HEK293 (cell line): ENCODE data around the gene HDAC7.

Experiments
- CTCF ChIA-PET: fragments of 350-600 bp; formaldehyde crosslinking; extraction: SDS; loops from one replicate; lab custom pipeline; 2021; ENCODE audit warnings: antibody characterized with exemption; lab: Yijun Ruan, JAX
- POLR2A ChIA-PET: fragments of 300-600 bp; formaldehyde crosslinking; extraction: SDS; loops from one replicate; lab custom pipeline; 2020; ENCODE audit warnings: antibody characterized with exemption, inconsistent platforms; lab: Yijun Ruan, JAX
- H3K27ac ChIP-seq: fragments of 200-500 bp; sonication (Bioruptor generic); 2 replicates; pipeline ENCODE4 v1.5.1; 2014; ENCODE audit warnings: low read depth, low read length, control low read depth, inconsistent platforms; ENCODE audit errors: extremely low read depth
- H3K36me3 ChIP-seq, 2 experiments: fragments of 200-500 bp in 1 of 2; sonication (Bioruptor generic) in 1 of 2; 1 replicate in 1 of 2; 2 replicates in 1 of 2; pipeline ENCODE4 v1.5.1; 2014 to 2017; ENCODE audit warnings: inconsistent platforms in 2 of 2, low read length in 2 of 2; ENCODE audit not compliant: control insufficient read depth in 2 of 2, insufficient read depth in 1 of 2
- H3K4me1 ChIP-seq: fragments of 200-500 bp; sonication (Bioruptor generic); 2 replicates; pipeline ENCODE4 v1.5.1; 2014; ENCODE audit warnings: mild to moderate bottlenecking, low read length, inconsistent platforms; ENCODE audit not compliant: control insufficient read depth, insufficient read depth
- H3K4me3 ChIP-seq: 2 replicates; pipeline ENCODE4 v1.5.1; 2011; ENCODE audit warnings: low read depth, mild to moderate bottlenecking, control low read depth, low read length, moderate library complexity
- H3K9me3 ChIP-seq: fragments of 200-500 bp; sonication (Bioruptor generic); 2 replicates; pipeline ENCODE4 v1.5.1; 2014; ENCODE audit warnings: low read depth, low read length, inconsistent platforms; ENCODE audit not compliant: control insufficient read depth, insufficient read depth
- BCL11A ChIP-seq: fragments of 450-650 bp; formaldehyde crosslinking; IDR thresholded peaks from 2 replicates; pipeline ENCODE4 v1.5.1; 2016; ENCODE audit warnings: low read depth, missing biosample characterization, missing genetic modification characterization
- ELK4 ChIP-seq: IDR thresholded peaks from 2 replicates; pipeline ENCODE4 v1.6.1; 2011; ENCODE audit warnings: mild to moderate bottlenecking, low read depth, low read length, borderline replicate concordance
- INSM2 ChIP-seq: fragments of 450-650 bp; formaldehyde crosslinking; IDR thresholded peaks from 2 replicates; pipeline ENCODE4 v1.5.1; 2016; ENCODE audit warnings: missing biosample characterization, missing genetic modification characterization
- KLF17 ChIP-seq: fragments of 450-650 bp; formaldehyde crosslinking; IDR thresholded peaks from 2 replicates; pipeline ENCODE4 v1.5.1; 2016; ENCODE audit warnings: missing biosample characterization, missing genetic modification characterization
- SALL2 ChIP-seq: fragments of 450-650 bp; formaldehyde crosslinking; IDR thresholded peaks from 2 replicates; pipeline ENCODE4 v1.5.0; 2017; ENCODE audit warnings: missing biosample characterization, mild to moderate bottlenecking, missing genetic modification characterization, borderline replicate concordance
- SP7 ChIP-seq: fragments of 450-650 bp; formaldehyde crosslinking; IDR thresholded peaks from 2 replicates; pipeline ENCODE4 v1.5.1; 2016; ENCODE audit warnings: missing biosample characterization, missing genetic modification characterization
- TSHZ1 ChIP-seq: fragments of 450-650 bp; formaldehyde crosslinking; IDR thresholded peaks from 2 replicates; pipeline ENCODE4 v1.5.1; 2016; ENCODE audit warnings: missing biosample characterization, missing genetic modification characterization, borderline replicate concordance
- WT1 ChIP-seq: fragments of 450-650 bp; formaldehyde crosslinking; IDR thresholded peaks from 2 replicates; pipeline ENCODE4 v1.5.1; 2016; ENCODE audit warnings: missing biosample characterization, missing genetic modification characterization
- YY2 ChIP-seq: fragments of 450-650 bp; formaldehyde crosslinking; IDR thresholded peaks from 2 replicates; pipeline ENCODE4 v1.5.1; 2016; ENCODE audit warnings: missing biosample characterization, missing genetic modification characterization
- ZFHX2 ChIP-seq: fragments of 450-650 bp; formaldehyde crosslinking; conservative IDR thresholded peaks from 2 replicates; pipeline ENCODE4 v1.5.1; 2016; ENCODE audit warnings: missing biosample characterization, missing genetic modification characterization
- ZNF121 ChIP-seq: fragments of 450-650 bp; formaldehyde crosslinking; IDR thresholded peaks from 2 replicates; pipeline ENCODE4 v1.5.1; 2016; ENCODE audit warnings: missing biosample characterization, missing genetic modification characterization
- ZNF146 ChIP-seq: fragments of 450-650 bp; formaldehyde crosslinking; IDR thresholded peaks from 2 replicates; pipeline ENCODE4 v1.5.1; 2016; ENCODE audit warnings: missing biosample characterization, missing genetic modification characterization
- ZNF174 ChIP-seq: fragments of 450-650 bp; formaldehyde crosslinking; IDR thresholded peaks from 2 replicates; pipeline ENCODE4 v1.5.0; 2017; ENCODE audit warnings: missing biosample characterization, mild to moderate bottlenecking, missing genetic modification characterization
- ZNF175 ChIP-seq: fragments of 450-650 bp; formaldehyde crosslinking; IDR thresholded peaks from 2 replicates; pipeline ENCODE4 v1.5.1; 2016; ENCODE audit warnings: missing biosample characterization, missing genetic modification characterization
- ZNF19 ChIP-seq: fragments of 450-650 bp; formaldehyde crosslinking; IDR thresholded peaks from 2 replicates; pipeline ENCODE4; 2016; ENCODE audit warnings: missing biosample characterization, missing genetic modification characterization, low read depth
- ZNF221 ChIP-seq: fragments of 450-650 bp; formaldehyde crosslinking; IDR thresholded peaks from 2 replicates; pipeline ENCODE4 v1.5.1; 2017; ENCODE audit warnings: missing biosample characterization, missing genetic modification characterization, borderline replicate concordance
- ZNF274 ChIP-seq, 2 experiments: fragments of 200-500 bp in 1 of 2; fragments of 450-650 bp in 1 of 2; sonication (Bioruptor generic) in 1 of 2; formaldehyde crosslinking in 1 of 2; IDR thresholded peaks; 2 replicates each; pipeline versions ENCODE4 v1.5.1 to v1.6.1; 2014 to 2016; ENCODE audit warnings: borderline replicate concordance in 1 of 2, inconsistent platforms in 1 of 2, low read length in 1 of 2, missing biosample characterization in 1 of 2, missing genetic modification characterization in 1 of 2
- ZNF423 ChIP-seq: fragments of 450-650 bp; formaldehyde crosslinking; IDR thresholded peaks from 2 replicates; pipeline ENCODE4 v1.5.1; 2016; ENCODE audit warnings: missing biosample characterization, missing genetic modification characterization
- ZNF426 ChIP-seq: fragments of 450-650 bp; formaldehyde crosslinking; IDR thresholded peaks from 2 replicates; pipeline ENCODE4 v1.5.1; 2017; ENCODE audit warnings: missing biosample characterization, missing genetic modification characterization, mild to moderate bottlenecking, inconsistent platforms, moderate library complexity
- ZNF558 ChIP-seq: fragments of 450-650 bp; formaldehyde crosslinking; IDR thresholded peaks from 2 replicates; pipeline ENCODE4 v1.5.1; 2016; ENCODE audit warnings: missing biosample characterization, missing genetic modification characterization
- ZNF580 ChIP-seq: fragments of 450-650 bp; formaldehyde crosslinking; IDR thresholded peaks from 2 replicates; pipeline ENCODE4 v1.5.1; 2016; ENCODE audit warnings: missing biosample characterization, missing genetic modification characterization
- ZNF621 ChIP-seq: fragments of 450-650 bp; formaldehyde crosslinking; IDR thresholded peaks from 2 replicates; pipeline ENCODE4 v1.5.1; 2017; ENCODE audit warnings: missing biosample characterization, missing genetic modification characterization
- ZNF626 ChIP-seq: fragments of 450-650 bp; sonication (Bioruptor Pico); formaldehyde crosslinking; IDR thresholded peaks from 2 replicates; pipeline ENCODE4 v1.5.1; 2018; ENCODE audit warnings: missing biosample characterization, missing genetic modification characterization, inconsistent platforms
- ZNF664 ChIP-seq: fragments of 450-650 bp; formaldehyde crosslinking; IDR thresholded peaks from 2 replicates; pipeline ENCODE4 v1.5.1; 2016; ENCODE audit warnings: missing biosample characterization, missing genetic modification characterization
- ZNF707 ChIP-seq: fragments of 450-650 bp; formaldehyde crosslinking; IDR thresholded peaks from 2 replicates; pipeline ENCODE4 v1.5.1; 2016; ENCODE audit warnings: missing biosample characterization, missing genetic modification characterization
- ZNF776 ChIP-seq: fragments of 450-650 bp; formaldehyde crosslinking; IDR thresholded peaks from 2 replicates; pipeline ENCODE4 v1.5.0; 2017; ENCODE audit warnings: missing biosample characterization, missing genetic modification characterization, borderline replicate concordance
- ZNF785 ChIP-seq: fragments of 450-650 bp; formaldehyde crosslinking; IDR thresholded peaks from 2 replicates; pipeline ENCODE4 v1.5.1; 2016; ENCODE audit warnings: missing biosample characterization, missing genetic modification characterization

HDAC7 gene

GRCh38 chr12:47758584-47758833 is 61.2 kb downstream of the HDAC7 start:
- CTCF ChIA-PET: interaction anchor here (0.9 to 14.1 kb wide), 7 partner anchors 10 to 80 kb away, joined by 4 to 241 read pairs (median 6); partner anchors contain the start of gene SLC48A1
- Histone ChIP-seq H3K36me3 (no peaks in the 10 kb centered on the region), H3K4me1 (peaks cover 7% of the 10 kb centered on the region; the same call in 1 of the 2 replicates), H3K27ac (no peak overlapping the region; the same call in 1 of the 2 replicates), H3K4me3 (peak overlapping the region; percentile 46), H3K9me3 (no peaks in the 10 kb centered on the region)
- POLR2A ChIA-PET: interaction anchor here (1.1 to 1.6 kb wide), 3 partner anchors 9 to 15 kb away, joined by 3 to 6 read pairs (median 3); partner anchors contain the start of gene SLC48A1
- TF ChIP-seq KLF17 (tag by site-specific recombination) (no peak), TSHZ1 (tag by site-specific recombination) (no peak), SP7 (tag by site-specific recombination) (no peak), ZNF426 (tag by site-specific recombination) (no peak), ZNF580 (tag by site-specific recombination) (no peak), ZNF785 (tag by site-specific recombination) (no peak), ZNF175 (tag by site-specific recombination) (no peak), WT1 (tag by site-specific recombination) (no peak), ZNF221 (tag by site-specific recombination) (no peak), ZNF558 (no peak), ZFHX2 (tag by site-specific recombination) (no peak), ZNF121 (tag by site-specific recombination) (no peak)

- H3K4me1 ChIP-seq: peaks cover 7% of the 10 kb centered on the region; the same call in 1 of the 2 replicates
- no peak overlapping the region; the same call in 1 of the 2 replicates for H3K27ac ChIP-seq
- POLR2A ChIA-PET: interaction anchor here (0.6 to 1.6 kb wide), 4 partner anchors 9 to 93 kb away, joined by 3 to 6 read pairs (median 4); partner anchors contain the start of gene SLC48A1
- TF ChIP-seq ZNF626 (tag by site-specific recombination) (no peak), SP7 (tag by site-specific recombination) (no peak), ZNF174 (tag by site-specific recombination) (no peak), BCL11A (no peak), ZNF621 (no peak), YY2 (tag by site-specific recombination) (no peak), ZNF19 (tag by site-specific recombination) (no peak), SALL2 (no peak), ZNF707 (tag by site-specific recombination) (no peak), ZNF664 (no peak), WT1 (tag by site-specific recombination) (no peak), ZNF776 (tag by site-specific recombination) (no peak), ZNF274 (IDR thresholded peaks at IDR 0.05; ENCODE audit: low read length) (no peak), ZNF274 (tag by site-specific recombination; IDR thresholded peaks at IDR 0.05; ENCODE audit: borderline replicate concordance) (no peak), ZNF423 (tag by site-specific recombination) (no peak), INSM2 (tag by site-specific recombination) (no peak), ZNF146 (no peak), ELK4 (no peak)
Observed at GRCh38 chr12:47757840-47758583, 61.7 kb downstream of the HDAC7 start.

More at GRCh38 chr12:47757840-47758583, 61.7 kb downstream of the HDAC7 start:
- Histone ChIP-seq H3K9me3 (no peaks in the 10 kb centered on the region), H3K4me3 (no peak overlapping the region), H3K36me3 (no peaks in the 10 kb centered on the region)
- CTCF ChIA-PET: interaction anchor here (0.6 to 14.1 kb wide), 12 partner anchors 9 to 141 kb away, joined by 3 to 241 read pairs (median 4); partner anchors contain the start of gene SLC48A1
